Heart left ventricle (tissue), 16 donors: ENCODE results near the gene MEN1. TPM values are rescaled to one million over a fixed set of nuclear protein-coding genes. Genes with fewer than 3 reads are reported as not detected.

Experiments used
- ATAC-seq, 4 donors: fragments of 200-7000 bp; cut with Tn5 transposase; one replicate each; pipeline ENCODE4 v1.9.1; 2020 to 2022; ENCODE audit warnings: moderate library complexity in 4 of 4, mild to moderate bottlenecking in 3 of 4, moderate number of reproducible peaks in 1 of 4
- DNase-seq, 5 donors: peaks; one replicate each; pipeline ENCODE4 v3.0.0-alpha.2; 2020
- H3K27ac ChIP-seq, 12 donors: fragments of 200-600 bp; sonication (generic) in 4 of 12; one replicate each; pipeline versions ENCODE4 v1.5.0 to v1.8.0; 2016 to 2022; ENCODE audit warnings: mild to moderate bottlenecking in 2 of 12
- H3K27me3 ChIP-seq, 9 donors: fragments of 200-600 bp; sonication (generic) in 2 of 9; one replicate each; pipeline versions ENCODE4 v1.5.1 to v1.8.0; 2016 to 2022; ENCODE audit warnings: mild to moderate bottlenecking in 3 of 9
- H3K36me3 ChIP-seq, 9 donors: fragments of 200-600 bp; sonication (generic) in 2 of 9; one replicate each; pipeline versions ENCODE4 v1.5.0 to v1.8.0; 2018 to 2022; ENCODE audit warnings: mild to moderate bottlenecking in 2 of 9
- H3K4me1 ChIP-seq, 12 donors: fragments of 200-600 bp; sonication (generic) in 4 of 12; one replicate each; pipeline versions ENCODE4 v1.5.0 to v1.8.0; 2016 to 2022; ENCODE audit warnings: mild to moderate bottlenecking in 3 of 12
- H3K4me3 ChIP-seq, 12 donors: fragments of 200-600 bp; sonication (generic) in 4 of 12; one replicate each; pipeline versions ENCODE4 v1.5.0 to v1.8.0; 2017 to 2022; ENCODE audit warnings: mild to moderate bottlenecking in 9 of 12, moderate library complexity in 4 of 12
- H3K9me3 ChIP-seq, 12 donors: fragments of 200-600 bp; sonication (generic) in 4 of 12; one replicate each; pipeline versions ENCODE4 v1.5.0 to v1.8.0; 2016 to 2022; ENCODE audit warnings: mild to moderate bottlenecking in 1 of 12
- POLR2A ChIP-seq, 2 donors: fragments of 450-650 bp; IDR thresholded peaks; one replicate each; pipeline ENCODE4 v1.6.1; 2017; ENCODE audit warnings: antibody characterized with exemption in 2 of 2, mild to moderate bottlenecking in 2 of 2, moderate library complexity in 2 of 2
- WGBS, 4 donors: extraction: QIAGEN DNeasy Blood & Tissue Kit in 2 of 4; methylation state at CpG; one replicate each; pipeline versions ENCODE4 v1.1.5 to v1.1.7; 2013 to 2018; 5-methylcytosine and 5-hydroxymethylcytosine counted together
- intact Hi-C, 10 donors: fragments of 100-400 bp; cut with DNase I; formaldehyde crosslinking; loops; one replicate each; pipeline versions ENCODE4 v1.11.1 to v1.14.2; 2022
- polyA plus RNA-seq, 2 donors: library from polyadenylated mRNA; stranded (reverse); fragments of 200-250 nt; gene quantifications; one replicate each; pipeline ENCODE4 v1.2.3, GENCODE V29; 2013
- total RNA-seq, 9 donors: library from RNA; depleted of rRNA in 2 of 9; stranded (reverse); fragments of >200 nt in 2 of 9; fragmentation: NEBNext Ultra II Directional in 3 of 9; extraction: Animal tissue kit (Norgen Biotek cat#: 25700) in 3 of 9; gene quantifications; one replicate each; pipeline versions ENCODE4 v1.1.0 to v1.2.4, GENCODE V29; 2016 to 2023
- TF ChIP-seq, protein P1 (sequence below), 12 donors: fragments of 200-600 bp; sonication (generic) in 4 of 12; IDR thresholded peaks; one replicate each; pipeline versions ENCODE4 v1.5.0 to v1.8.0; 2018 to 2022; ENCODE audit warnings: antibody characterized with exemption in 12 of 12, mild to moderate bottlenecking in 5 of 12
- donor health status: ischemic (EF 13 %, LVEDD 7.1; RV severe dilation, severe dysfunction).
- donor health status: healthy with polysubstance abuse.
- donor health status: DM: no; HTN: yes; CAD: no.
- donor health status: DM: no; HTN: no; CAD: no.
- donor health status: ischemic (EF 25% LVEDD 6.9; RV normal size, moderate dysfunction).
- donor health status: ischemic (EF 25% LVEDD 5.7; RV mildly dilated, moderate dysfunction).
- donor health status: healthy.
- donor health status: DM: yes; HTN: yes; CAD: no.
- donor health status: ischemic (EF 35%, LVEDD 5.7; RV mildly dilated, moderate dysfunction).
- donor health status: nonischemic (EF 11% LVEDD 7.7; RV severe dilation, severe dysfunction).
- donor health status: DM: yes; HTN: yes; CAD: no.
- donor health status: PGD.
- donor health status: ischemic (EF 29% LVEDD 5.4; RV normal size, mild dysfunction).
- donor health status: nonischemic (EF 23%, LVEDD 6.1; RV moderate dilation, normal function).

Gene MEN1
- total and polyA plus RNA-seq, 11 donors, result 6.6 to 15.2 (median 9.0) TPM

DNA sequence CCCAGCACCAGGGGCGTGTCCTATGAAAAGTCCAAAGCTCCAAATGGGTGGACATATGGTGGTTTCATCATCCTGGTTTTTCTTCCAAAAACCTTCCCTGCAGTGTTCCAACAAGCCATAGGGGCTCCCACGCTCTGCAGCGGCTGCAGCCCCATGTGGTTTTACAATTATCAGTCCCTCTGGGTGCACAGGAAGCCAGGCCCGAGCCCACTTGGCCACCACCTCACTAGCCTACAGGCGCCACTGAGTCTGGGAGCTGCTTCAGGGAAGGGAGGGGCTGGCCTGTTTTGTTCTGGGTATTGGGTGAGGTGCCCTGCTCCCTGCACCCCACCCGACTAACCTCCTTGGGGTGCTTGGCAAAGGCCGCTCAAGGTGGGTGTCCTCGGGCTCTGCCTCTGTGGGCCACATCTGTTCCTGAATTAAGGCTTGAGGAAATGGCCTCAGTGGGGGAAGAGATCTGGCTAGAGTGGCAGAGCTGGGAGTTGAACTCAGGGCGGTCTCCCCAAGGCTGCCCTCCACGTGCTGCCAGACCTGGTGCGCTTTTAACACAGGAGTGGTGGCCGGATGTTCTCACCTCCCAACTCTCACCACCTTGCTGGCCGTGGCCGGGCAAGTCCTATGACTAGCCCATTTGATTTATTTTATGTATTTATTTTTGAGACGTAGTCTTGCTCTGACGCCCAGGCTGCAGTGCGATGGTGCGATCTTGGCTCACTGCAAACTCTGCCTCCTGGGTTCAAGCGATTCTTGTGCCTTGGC lies 39.4 kb upstream of the MEN1 start:
- intact Hi-C loops, result loop anchor here (2.0 to 10.0 kb wide), 8 partner anchors 19 to 268 kb away; partner anchors contain the start of genes ARL2 (in 5 of the 10), ZNHIT2 (in 4 of the 10), BATF2 (in 3 of the 10) and TM7SF2 (in 3 of the 10)
- TF ChIP-seq POLR2A (IDR thresholded peaks at IDR 0.05), result no peak
- TF ChIP-seq, protein P1, sequence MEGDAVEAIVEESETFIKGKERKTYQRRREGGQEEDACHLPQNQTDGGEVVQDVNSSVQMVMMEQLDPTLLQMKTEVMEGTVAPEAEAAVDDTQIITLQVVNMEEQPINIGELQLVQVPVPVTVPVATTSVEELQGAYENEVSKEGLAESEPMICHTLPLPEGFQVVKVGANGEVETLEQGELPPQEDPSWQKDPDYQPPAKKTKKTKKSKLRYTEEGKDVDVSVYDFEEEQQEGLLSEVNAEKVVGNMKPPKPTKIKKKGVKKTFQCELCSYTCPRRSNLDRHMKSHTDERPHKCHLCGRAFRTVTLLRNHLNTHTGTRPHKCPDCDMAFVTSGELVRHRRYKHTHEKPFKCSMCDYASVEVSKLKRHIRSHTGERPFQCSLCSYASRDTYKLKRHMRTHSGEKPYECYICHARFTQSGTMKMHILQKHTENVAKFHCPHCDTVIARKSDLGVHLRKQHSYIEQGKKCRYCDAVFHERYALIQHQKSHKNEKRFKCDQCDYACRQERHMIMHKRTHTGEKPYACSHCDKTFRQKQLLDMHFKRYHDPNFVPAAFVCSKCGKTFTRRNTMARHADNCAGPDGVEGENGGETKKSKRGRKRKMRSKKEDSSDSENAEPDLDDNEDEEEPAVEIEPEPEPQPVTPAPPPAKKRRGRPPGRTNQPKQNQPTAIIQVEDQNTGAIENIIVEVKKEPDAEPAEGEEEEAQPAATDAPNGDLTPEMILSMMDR (IDR thresholded peaks at IDR 0.05), result peak in 10 of 12 donors; percentile 15 to 46 (median 22)
- peak; percentile 47 to 66 (median 48) for ATAC-seq

DNA sequence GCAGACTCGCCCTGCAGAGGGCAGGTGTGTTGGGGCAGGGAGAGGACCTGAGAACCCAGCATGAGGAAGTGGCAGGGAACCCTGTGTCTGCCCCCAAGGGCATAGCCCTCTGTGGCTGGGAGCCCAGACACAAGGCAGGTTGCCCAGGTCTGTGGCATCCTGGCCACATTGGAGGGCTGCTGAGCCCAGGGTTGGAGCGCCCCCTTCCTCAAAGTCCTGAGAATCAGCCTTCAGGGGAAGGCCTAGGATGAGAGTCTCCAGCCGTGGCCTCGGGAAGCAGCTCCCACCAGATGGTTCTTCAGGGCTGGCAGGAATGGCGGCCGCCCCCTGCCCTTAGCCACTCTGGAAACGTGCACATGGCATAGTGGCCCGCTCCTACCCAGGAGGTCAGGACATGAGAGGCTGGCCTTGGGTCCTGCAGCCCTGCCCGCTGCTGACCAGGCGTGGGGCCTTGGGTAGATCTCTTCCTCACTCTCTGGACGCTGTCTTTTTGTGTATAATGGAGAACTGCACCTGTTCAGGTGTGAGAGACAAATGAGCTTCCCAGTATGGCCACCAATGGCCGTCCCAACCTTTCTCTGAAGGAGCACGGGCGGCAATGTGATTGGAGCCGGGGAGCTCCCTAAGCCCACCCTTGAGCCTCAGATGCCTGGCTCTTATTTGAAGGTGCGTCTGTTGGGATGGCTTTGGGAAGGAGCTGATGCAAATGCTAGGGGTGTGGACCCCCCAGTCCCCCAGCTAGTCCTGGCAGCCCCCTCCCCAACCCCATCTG lies 38.7 kb upstream of the MEN1 start:
- Histone ChIP-seq H3K27ac (peak overlapping the region; percentile 49 to 91 (median 80)), H3K4me3 (no peak overlapping the region), H3K9me3 (no peaks in the 10 kb centered on the region), H3K36me3 (peaks cover 0 to 24% (median 9%) of the 10 kb centered on the region in 9 donors), H3K27me3 (peaks cover 0 to 4% (median 0%) of the 10 kb centered on the region in 9 donors), H3K4me1 (peaks cover 9 to 79% (median 67%) of the 10 kb centered on the region in 12 donors)
- TF ChIP-seq, protein P1 (IDR thresholded peaks at IDR 0.05), result no peak
- no peak for TF ChIP-seq POLR2A (IDR thresholded peaks at IDR 0.05)
- 78 to 82% (median 78%) methylated on average over 12 to 16 of the region's 16 CpGs for WGBS, 4 donors
- ATAC-seq (no peak), DNase-seq (no peak)
- intact Hi-C loops, result loop anchor here (2.0 to 10.0 kb wide), 8 partner anchors 20 to 268 kb away; partner anchors contain the start of genes ARL2 (in 5 of the 10), BATF2 (in 3 of the 10), ZNHIT2 (in 3 of the 10) and TM7SF2 (in 2 of the 10)

More for the DNA sequence above, 39.4 kb upstream of the MEN1 start:
- WGBS, 4 donors, result 58 to 65% (median 63%) methylated on average over 16 to 19 of the region's 19 CpGs
- H3K9me3 ChIP-seq, result no peaks in the 10 kb centered on the region
- H3K27me3 ChIP-seq, result no peaks in the 10 kb centered on the region
- peaks cover 0 to 31% (median 17%) of the 10 kb centered on the region in 9 donors for H3K36me3 ChIP-seq
- H3K4me1 ChIP-seq, result peaks cover 14 to 81% (median 71%) of the 10 kb centered on the region in 12 donors
- peak overlapping the region; percentile 52 to 92 (median 82) for H3K27ac ChIP-seq
- DNase-seq, result peak in 4 of 5 donors; percentile 73 to 83 (median 79)
- no peak overlapping the region for H3K4me3 ChIP-seq

DNA sequence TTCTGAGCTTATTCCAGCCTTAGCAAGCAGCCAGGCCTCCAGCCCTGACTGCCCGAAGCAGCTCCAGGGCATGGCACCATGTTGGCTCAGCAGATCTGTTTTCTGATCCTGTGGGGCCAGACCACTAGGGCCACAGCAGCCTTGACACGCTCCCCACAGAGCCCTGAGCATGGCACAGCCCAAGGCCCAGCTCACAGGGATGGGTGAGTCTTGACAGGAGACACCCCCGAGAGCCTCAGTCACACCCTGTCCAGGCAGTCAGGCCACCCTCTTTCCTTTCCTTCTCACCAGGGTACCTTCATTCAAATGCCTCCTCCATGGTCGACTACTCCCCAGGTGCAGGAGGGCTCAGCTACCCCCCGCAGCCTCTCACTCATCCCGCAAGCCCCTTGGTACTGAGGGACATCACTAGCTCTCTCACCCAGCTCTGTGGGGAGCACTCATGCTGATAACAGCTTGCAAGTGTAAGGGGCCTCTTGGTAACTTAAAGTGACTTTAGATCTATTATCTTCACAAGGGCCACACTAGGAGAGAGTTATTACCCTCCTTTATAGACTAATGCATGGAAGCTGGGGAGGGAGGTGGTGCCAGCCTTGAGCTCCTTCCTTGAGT lies 38.0 kb upstream of the MEN1 start:
- Histone ChIP-seq H3K4me3 (no peak overlapping the region), H3K4me1 (peaks cover 9 to 73% (median 60%) of the 10 kb centered on the region in 12 donors), H3K27me3 (peaks cover 0 to 4% (median 0%) of the 10 kb centered on the region in 9 donors), H3K27ac (peak overlapping the region in 11 of 12 donors; percentile 49 to 91 (median 81)), H3K36me3 (peaks cover 0 to 17% (median 2%) of the 10 kb centered on the region in 9 donors), H3K9me3 (no peaks in the 10 kb centered on the region)
- intact Hi-C loops, result loop anchor here (2.0 to 10.0 kb wide), 8 partner anchors 20 to 269 kb away; partner anchors contain the start of genes ARL2 (in 5 of the 10), BATF2 (in 3 of the 10), ZNHIT2 (in 3 of the 10) and TM7SF2 (in 2 of the 10)
- ATAC-seq, result no peak
- 77 to 86% (median 81%) methylated on average over 6 of the region's 6 CpGs for WGBS, 4 donors
- DNase-seq, result no peak
- no peak for TF ChIP-seq POLR2A (IDR thresholded peaks at IDR 0.05)
- TF ChIP-seq, protein P1 (IDR thresholded peaks at IDR 0.05), result no peak
